HG02981 (cell line): Measurements from ENCODE around the gene MAP2.
A peak's percentile ranks its signal among the peaks of the same experiment; 100 is the strongest.

Experiments
- ATAC-seq: cut with Tn5 transposase; IDR thresholded peaks from one replicate; pipeline ENCODE4 v1.9.1; 2021; ENCODE audit warnings: mild to moderate bottlenecking, moderate library complexity; ENCODE audit not compliant: unreplicated experiment

MAP2 gene

GRCh38 chr2:209423562-209424198 is at the start of gene MAP2:
Gene MAP2 (plus strand): TSS chr2:209424047. CDS start chr2:209653171, 229,124 bp downstream.
- ATAC-seq: peak; percentile 98

GRCh38 chr2:209376686-209377085 is 47.2 kb upstream of the MAP2 start:
- ATAC-seq: no peak

GRCh38 chr2:209380293-209380692 is 43.6 kb upstream of the MAP2 start:
- peak; percentile 100 for ATAC-seq

- no peak for ATAC-seq
These were observed 42.8 kb upstream of the MAP2 start for GRCh38 chr2:209381091-209381490.

GRCh38 chr2:209382775-209383174 is 41.1 kb upstream of the MAP2 start:
- no peak for ATAC-seq

GRCh38 chr2:209383212-209383611 is 40.6 kb upstream of the MAP2 start:
- ATAC-seq: no peak

- no peak for ATAC-seq
These were observed 36.5 kb upstream of the MAP2 start for GRCh38 chr2:209387389-209387788.

- ATAC-seq: no peak
These were observed 35.3 kb upstream of the MAP2 start for GRCh38 chr2:209388446-209389037.

GRCh38 chr2:209389171-209389618 is 34.7 kb upstream of the MAP2 start:
- ATAC-seq: no peak

GRCh38 chr2:209390839-209391238 is 33.0 kb upstream of the MAP2 start:
- ATAC-seq: no peak

- no peak for ATAC-seq
These were observed 32.0 kb upstream of the MAP2 start for GRCh38 chr2:209391776-209392401.

GRCh38 chr2:209395229-209395628 is 28.6 kb upstream of the MAP2 start:
- no peak for ATAC-seq

GRCh38 chr2:209395652-209396051 is 28.2 kb upstream of the MAP2 start:
- ATAC-seq: no peak

GRCh38 chr2:209398463-209398862 is 25.4 kb upstream of the MAP2 start:
- no peak for ATAC-seq

GRCh38 chr2:209401788-209402187 is 22.1 kb upstream of the MAP2 start:
- no peak for ATAC-seq

GRCh38 chr2:209411296-209411695 is 12.6 kb upstream of the MAP2 start:
- ATAC-seq: no peak

GRCh38 chr2:209411718-209412117 is 12.1 kb upstream of the MAP2 start:
- no peak for ATAC-seq

- ATAC-seq: peak; percentile 50
These were observed 10.4 kb upstream of the MAP2 start for GRCh38 chr2:209413311-209414014.

- ATAC-seq: no peak
These were observed 6.9 kb upstream of the MAP2 start for GRCh38 chr2:209416913-209417312.

- ATAC-seq: no peak
These were observed 1.6 kb upstream of the MAP2 start for GRCh38 chr2:209422191-209422754.

GRCh38 chr2:209424199-209424701 is 403 bp downstream of the MAP2 start:
- peak; percentile 15 for ATAC-seq
